Fibroblast of upper back skin (primary cell): ENCODE results near the gene SEPTIN14.
"Not testable (repeated sequence)": the region's sequence is repeated elsewhere in the genome, so short reads cannot be mapped to it uniquely, and the experiment has no call there.

Source experiments
- DNase-seq: peaks from one replicate; pipeline ENCODE4 v3.0.0-alpha.2; 2013

The SEPTIN14 gene

GRCh38 chr7:55778631-55779030 is 83.9 kb downstream of the SEPTIN14 start:
- DNase-seq = no peak

DNA sequence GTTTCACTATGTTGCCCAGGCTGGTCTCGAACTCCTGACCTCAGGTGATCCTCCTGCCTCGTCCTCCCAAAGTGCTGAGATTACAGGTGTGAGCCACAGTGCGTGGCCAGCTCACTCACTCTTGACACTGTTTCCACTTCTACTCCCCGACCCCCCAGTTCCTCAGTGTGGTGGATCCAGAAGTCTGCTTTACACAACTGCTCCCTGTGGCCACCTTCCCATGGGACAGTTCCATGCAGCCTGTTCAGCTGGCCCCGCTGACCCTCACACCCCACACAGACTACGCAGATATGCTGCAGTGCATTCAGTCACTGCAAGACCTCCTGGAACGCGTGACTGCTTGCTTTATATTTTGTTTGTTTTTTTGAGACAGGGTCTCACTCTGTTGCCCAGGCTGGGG is 86.4 kb downstream of the SEPTIN14 start:
- no peak for DNase-seq

DNA sequence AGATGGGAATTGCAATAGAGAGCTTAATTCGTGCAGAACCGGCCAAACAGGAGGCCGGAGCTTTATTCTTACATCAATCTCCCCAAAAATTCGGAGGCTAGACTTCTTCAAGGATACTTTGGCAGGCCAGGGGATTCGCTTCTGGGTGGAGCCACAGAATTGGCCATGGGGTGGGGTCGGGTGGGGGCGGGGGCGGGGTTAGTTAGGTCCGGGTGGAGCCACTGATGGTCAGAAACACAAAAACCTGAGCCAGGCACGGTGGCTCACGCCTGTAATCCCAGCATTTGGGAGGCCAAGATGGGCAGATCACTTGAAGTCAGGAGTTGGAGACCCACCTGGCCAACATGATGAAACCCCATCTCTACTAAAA is 87.5 kb downstream of the SEPTIN14 start:
- no peak for DNase-seq

- no peak for DNase-seq
Observed at GRCh38 chr7:55774327-55775050, 88.1 kb downstream of the SEPTIN14 start.

DNA sequence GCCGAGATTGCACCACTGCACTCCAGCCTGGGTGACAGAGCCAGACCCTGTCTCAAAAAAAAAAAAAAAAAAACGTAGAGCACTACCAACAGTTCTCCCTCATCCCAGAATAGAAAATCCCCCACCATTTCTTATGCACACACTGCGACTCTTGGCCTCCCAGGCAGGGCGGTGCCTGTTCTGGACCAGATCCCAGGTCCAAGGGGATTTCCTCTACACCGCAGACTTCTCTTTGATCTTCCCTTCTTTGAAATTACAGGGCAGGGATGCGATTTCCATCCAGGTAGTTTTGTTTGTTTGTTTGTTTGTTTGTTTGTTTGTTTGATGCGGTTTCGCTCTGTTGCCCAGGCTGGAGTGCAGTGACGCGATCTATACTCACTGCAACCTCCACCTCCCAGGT is 91.8 kb downstream of the SEPTIN14 start:
- no peak for DNase-seq

- DNase-seq = not testable (repeated sequence)
Observed at GRCh38 chr7:55753274-55753862, 109.2 kb downstream of the SEPTIN14 start.

DNA sequence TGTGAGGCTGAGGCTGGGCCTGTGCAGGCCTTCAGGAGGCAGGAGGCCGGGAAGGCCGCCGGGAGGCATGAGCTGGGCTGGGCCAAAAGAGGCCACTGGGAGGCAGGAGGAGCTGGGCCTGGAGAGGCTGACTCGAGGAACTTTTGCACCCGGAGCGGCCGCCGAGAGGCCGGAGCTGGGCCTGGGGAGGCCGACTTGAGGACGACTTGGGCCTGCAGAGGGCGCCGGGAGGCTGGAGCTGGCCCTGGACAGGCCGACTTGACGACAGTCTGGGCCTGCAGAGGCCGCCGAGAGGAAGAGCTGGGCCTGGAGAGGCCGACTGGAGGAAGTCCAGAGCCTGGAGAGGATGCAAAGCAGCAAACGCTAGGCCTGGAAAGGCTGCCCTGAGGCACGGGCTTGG is 117.8 kb downstream of the SEPTIN14 start:
- DNase-seq = not testable (repeated sequence)
